ENCODE measurements around the gene EMILIN2.

DNA sequence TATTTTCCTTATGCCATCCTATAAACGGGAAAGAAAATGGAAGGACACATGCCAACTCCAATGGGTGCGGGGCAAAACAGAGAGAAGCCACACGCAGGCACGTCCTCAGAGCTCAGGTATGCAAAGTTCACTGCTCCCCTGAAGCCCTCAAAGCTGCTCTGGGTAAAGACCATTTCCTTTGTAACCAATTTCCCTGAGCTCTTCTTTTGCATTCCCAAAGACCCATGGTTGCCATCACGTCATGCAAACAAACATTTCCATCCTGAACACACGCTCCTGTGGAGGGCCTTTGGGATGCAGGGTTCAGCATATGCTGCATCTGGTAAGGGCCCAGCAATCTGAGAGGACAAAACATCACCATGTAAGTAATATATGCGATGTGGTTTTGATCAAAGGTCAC lies 69.4 kb downstream of the EMILIN2 start:
- TF ChIP-seq CTCF (conservative IDR thresholded peaks at IDR 0.05; ENCODE audit: low read length) (no peak), EZH2phosphoT487 (IDR thresholded peaks at IDR 0.05; ENCODE audit: borderline replicate concordance, low read depth, low read length) (no peak)
